Activated CD4-positive, alpha-beta T cell treated with anti-CD3 and anti-CD28 coated beads, Interleukin-2, Interleukin-4, amounts not matched to agents 100 ng/mL and 50 ng/mL, durations not matched to agents 16 hours and 8 hours (primary cell): ENCODE results near the gene RPRD1B.
A peak's percentile ranks its signal among the peaks of the same experiment; 100 is the strongest.
"Not testable (repeated sequence)": the region's sequence is repeated elsewhere in the genome, so short reads cannot be mapped to it uniquely, and the experiment has no call there.

ENCODE experiments used
- DNase-seq: peaks from one replicate; pipeline ENCODE4 v3.0.0-alpha.2; 2020; ENCODE audit warnings: low spot score

The RPRD1B gene

DNA sequence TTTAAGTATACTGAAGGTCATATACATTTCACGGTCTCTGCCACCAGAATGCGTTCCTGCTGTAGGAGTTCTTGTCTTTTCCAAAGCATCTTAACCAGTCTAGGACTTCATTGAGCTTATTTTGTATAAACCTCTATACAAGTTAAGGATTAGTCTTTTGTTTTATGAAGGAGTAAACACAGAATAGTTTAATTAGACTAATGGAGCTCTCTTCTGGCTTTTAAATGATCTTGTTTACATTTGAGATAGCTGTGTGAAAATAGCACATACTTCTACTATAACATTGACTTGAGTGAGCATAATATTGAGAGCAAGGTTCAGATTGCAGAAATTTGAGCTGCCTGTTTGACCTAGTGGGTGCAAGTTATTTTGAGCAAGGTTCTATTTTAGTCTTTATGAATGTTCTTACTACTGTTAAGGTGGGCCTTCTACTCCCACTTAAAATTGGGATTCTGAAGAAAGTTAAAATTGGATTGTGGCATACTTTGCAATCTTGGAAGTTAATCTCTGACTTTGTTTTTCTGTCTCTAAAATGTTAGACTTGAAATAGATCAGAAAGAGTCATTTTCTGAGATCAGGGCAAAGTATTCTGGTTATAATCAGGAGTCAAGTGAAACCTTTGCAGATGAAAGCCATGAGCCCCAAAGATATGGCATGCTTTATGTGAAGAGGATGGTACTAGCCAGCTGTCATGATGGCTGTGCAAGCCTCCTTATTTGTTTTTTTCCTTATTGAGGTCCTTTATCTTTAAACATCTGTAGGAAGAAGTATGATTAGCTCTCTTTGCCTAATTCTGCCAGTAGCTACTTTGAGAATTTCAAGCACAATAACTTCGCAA, 41.8 kb downstream of the RPRD1B start:
- no peak for DNase-seq

DNA sequence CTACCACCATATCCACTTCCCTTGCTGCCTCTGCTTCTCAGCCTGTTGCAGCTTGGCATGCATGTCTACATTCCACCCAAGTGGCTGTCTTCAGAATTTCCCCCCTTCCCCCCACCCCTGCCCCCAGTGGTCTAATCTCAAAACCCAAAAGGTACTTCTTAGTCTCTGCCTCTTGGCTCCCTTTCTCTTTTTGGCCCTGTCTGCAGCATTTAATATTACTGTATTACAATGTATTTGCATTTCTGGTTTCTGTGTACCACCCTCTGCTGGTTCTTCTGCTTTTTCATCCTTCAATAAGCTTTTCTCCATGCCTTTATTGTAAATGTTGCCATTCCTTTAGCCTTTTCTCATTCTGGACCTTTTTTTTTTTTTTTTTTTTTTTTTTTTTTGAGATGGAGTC, 43.0 kb downstream of the RPRD1B start:
- no peak for DNase-seq

DNA sequence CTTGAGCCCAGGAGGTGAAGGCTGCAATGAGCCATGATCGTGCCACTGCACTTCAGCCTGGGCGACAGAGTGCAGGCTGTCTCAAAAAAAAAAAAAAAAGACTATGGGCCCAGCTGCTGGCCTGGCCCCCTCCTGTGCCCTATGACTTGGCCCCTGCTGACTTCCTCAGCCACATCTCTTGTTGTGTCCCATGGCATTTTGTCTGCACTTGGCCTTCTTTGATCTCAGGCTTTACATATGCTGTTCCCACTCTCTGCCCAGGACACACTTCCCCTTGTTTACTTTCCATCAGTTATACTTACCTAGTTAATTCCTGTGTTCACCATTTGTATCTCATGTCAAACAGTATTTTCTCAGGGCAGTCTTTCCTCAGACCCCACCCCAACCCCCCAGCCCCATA, 44.5 kb downstream of the RPRD1B start:
- DNase-seq, result no peak

DNA sequence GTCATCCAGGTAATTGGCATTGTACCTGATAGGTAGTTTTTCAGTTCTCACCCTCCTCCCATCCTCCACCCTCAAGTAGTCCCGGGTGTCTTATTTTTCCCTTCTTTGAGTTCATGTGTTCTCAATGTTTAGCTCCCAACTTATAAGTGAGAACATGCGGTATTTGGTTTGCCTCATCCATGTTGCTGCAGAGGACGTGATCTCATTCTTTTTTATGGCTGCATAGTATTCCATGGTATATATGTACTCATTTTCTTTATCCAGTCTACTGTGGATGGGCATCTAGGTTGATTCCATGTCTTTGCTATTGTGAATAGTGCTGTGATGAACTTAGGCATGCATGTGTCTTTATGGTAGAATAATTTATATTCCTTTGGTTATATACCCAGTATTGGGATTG, 45.8 kb downstream of the RPRD1B start:
- no peak for DNase-seq

DNA sequence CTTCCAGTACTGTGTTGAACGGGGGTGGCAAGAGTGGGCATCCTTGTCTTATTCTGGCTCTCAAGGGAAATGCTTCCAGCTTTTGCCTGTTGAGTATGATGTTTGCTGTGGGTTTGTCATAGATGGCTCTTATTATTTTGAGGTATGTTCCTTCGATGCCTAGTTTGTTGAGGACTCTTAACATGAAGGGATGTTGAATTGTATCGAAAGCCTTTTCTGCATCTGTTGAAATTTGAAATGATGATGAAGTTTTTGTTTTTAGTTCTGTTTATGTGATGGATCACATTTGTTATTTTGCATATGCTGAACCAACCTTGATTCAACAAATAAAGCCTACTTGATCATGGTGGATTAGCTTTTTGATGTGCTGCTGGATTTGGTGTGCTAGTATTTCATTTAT, 48.0 kb downstream of the RPRD1B start:
- DNase-seq, result no peak

DNA sequence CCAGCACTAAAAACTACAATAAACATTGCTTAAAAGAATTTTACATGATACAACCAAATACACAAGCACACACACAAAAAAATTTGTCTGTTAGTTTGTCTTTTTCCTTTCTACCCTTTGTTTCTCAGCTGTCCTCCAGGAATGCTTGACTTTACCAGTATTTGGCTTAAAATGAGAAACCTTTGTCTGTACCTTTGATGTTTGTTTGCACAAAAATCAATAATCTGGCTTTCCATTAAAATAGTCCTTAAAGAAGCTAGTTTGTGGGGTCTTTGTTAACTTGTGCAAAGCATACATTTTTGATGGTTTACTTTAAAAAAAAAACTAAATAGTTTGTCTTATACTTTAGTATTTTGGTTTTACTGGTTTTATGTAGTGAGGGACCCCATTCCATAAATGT, 49.3 kb downstream of the RPRD1B start:
- no peak for DNase-seq

DNA sequence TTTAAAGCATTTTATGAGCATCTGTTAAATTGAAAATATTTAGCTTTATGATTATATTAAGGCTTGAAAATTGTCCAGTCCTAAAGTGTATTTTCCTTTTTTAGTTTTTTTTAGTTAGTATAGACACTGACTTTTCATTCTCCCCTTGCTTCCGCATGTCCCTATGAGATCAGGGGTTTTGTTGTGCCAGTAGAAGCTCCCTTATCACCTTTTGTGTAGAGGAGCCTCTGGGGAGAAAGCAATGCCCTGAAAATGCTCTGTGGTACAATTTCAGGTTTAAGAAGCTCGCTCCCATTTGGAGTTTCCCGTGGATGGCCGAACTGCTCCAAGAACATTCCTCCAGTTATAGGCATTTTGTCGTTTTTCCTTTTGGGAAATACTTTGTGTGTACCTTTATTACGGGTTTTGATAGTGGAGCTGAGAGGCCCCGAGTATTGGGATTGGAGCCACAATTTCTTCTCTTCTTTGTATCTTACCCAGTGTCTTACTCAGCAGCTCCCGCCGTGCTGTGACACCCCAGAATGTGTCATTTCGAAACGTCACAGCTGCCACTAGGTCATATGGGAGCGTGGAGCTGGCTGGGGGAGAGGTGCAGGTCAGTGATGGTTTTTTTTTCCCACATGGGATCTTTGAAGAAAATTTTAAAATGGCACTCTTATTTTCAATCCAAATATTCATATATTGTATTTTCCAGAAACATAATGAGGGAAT, 49.9 kb downstream of the RPRD1B start:
- DNase-seq, result no peak

DNA sequence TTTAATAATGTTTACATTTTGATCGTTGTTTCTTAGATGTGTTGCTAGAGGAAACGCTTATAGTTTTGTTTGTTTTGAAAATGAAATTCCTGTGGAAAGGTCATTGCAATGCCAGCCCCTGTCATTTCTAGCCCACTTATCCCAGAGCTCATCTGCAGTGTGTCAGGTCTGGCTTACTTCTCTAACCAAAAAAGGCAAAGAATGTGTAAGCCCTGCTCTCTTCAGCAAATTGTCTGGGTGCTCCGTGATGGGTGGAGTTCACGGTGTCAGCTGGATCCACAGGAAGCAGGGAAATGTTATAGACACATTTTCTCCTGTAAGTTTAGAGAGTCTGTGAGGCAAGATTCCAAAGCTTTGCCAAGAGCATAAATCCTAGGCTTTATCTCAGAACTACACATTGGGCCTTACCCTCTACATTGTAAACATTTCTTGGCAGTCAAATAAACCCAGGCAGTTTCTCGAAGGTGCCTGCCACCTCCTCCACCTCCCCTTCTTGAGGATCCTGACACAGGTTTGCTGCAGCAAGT, 50.9 kb downstream of the RPRD1B start:
- no peak for DNase-seq

DNA sequence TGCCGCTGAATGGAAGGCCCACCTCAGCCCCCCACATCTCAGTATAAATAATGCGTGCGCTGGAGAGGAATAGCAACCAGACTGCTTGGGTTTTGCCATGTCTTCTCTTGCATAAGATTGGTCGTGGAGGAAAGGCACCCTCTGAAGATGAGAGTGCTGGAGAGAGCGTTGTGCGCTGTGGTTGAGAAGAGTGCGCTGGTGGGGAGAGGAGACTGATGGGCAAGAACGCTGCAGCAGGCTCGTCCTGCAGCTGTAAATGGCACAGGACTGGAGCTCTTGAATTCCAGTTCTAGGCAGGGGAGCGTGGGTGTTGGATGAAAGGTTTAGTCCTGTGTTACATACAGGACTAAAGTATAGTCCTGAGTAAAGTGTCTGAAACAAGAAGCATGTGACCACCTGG, 51.5 kb downstream of the RPRD1B start:
- no peak for DNase-seq

DNA sequence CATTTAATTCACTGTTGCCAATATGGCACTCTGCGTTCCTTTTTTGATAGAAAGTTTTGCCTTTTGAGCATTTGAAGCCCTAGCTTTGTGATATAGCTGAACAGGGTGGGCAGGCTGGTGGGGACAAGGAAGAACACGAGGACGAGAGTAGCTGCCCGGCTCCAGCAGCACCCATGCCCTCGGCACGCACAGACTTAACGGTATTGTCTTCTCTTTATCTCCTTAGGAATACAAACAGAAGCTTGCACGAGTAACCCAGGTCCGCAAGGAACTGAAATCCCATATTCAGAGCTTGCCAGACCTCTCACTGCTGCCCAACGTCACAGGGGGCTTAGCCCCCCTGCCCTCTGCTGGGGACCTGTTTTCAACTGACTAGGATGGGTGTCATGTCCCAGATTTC, 56.0 kb downstream of the RPRD1B start:
- DNase-seq, result no peak

DNA sequence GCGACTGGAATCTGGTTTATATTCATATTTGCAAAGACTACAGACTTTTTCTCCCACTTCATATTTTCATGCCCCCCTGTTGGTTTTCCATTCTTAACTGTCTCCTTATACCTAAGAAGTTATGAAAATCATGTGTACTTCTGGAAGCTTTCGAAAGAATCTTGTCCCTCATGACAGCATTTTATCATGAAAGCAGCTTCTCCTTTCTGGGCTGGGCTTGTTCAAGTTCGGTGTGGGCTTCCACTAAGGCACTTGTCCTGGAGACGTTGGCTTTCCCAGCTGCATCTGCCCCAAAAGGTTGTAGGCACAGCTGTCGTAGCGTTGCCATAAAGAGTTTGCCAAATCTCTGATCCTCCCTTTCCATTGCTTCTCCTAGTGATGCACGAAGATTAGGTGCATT, 56.5 kb downstream of the RPRD1B start:
- DNase-seq, result no peak

DNA sequence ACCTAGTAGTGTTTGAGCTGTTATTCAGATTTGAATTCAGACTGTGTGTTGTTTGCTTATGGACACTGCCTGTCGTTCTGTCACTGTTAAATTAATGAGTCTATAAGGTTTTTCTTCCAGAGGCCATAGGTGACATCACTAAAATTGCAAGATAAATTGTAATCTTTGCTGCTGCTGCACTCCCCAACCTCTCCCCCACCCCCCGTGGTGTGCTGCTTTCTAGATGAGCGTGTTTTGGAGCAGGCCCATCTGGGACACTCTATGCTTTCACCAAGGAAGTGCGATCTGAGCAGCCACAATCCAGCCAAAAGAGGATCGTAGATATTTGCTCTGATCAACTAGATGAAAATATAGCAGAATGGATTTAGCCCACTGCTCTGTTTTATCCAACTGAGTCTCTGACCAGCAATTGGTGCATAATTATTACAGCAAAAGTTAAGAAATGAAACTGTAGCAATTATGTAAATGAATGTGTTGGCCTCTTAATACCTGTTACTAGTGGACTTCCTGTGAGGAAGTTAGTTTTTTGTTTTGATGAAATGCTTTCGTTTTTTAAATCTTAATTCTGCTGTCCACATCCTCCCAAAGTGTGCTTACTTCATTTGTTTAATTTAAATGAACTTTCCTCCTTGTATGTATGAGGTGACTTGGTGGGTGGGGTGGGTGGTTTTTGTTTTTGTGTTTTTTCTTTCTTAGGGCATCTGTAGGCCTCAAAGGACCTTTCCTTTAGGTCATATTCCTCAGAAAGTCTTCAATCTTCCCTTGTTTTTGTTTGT, 58.1 kb downstream of the RPRD1B start:
- no peak for DNase-seq

DNA sequence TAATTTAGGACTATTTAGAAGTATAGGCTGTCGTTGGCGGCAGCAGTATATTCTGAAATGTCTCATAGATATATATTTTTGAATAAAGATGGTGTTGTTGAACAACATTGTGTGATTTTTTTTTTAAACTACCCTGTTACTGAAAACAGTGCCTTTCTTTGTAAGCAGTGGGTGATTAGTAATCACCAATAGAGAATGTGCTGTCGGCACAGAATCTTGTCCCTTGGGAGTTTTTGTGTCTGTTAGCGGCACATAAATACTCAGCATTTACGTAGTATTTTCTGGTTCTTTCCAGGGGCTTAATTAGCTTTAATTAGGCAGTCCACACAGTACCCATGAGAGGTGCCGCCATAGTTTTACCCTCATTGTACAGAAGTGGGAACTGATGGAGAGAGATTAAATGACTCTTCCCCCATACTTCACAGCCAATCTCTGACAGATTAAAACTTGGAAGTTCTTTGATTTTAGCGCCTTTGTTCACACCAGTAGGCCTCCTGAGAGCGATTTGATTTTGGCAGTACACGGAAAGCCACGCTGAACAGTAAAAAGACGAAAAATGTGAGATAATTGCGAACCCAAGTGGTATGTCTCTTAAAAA, 58.8 kb downstream of the RPRD1B start:
- no peak for DNase-seq

DNA sequence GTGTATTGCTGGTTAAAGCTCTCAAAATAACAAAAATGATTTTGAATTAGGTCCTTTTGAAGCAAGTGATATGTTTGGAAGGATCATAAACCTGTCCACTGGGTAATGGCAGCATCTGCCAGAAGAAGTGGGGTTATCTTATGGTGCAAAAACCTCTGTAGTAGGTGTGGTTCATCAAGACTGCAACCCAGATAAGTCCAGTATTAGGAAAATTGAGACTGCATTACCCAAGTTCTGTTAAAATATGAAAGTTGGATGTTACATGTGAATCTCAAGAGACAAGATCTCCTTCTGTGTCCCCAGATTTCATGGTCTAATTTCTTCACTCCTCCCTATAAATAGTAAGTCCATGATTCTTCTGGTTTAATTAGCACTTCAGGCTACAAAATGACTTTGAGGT, 59.4 kb downstream of the RPRD1B start:
- DNase-seq, result no peak

DNA sequence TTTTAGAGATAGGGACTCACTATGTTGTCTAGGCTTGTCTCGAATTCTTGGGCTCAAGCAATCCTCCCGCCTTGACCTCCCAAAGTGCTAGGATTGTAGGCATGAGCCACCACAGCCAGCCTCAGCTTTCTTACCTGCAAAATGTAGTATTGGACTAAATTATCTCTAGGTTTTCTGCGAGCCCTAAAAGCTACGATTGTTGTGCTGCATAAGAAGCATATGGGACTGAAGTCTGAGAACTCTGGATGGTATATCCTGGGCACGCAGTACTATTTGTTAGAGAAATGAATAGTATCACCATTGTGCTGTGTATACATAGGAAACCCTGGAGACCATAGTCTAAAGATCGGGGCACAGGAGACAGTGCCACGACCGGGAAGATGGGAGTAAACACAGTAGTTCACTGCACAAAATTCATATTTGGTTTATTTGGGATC, 60.1 kb downstream of the RPRD1B start:
- DNase-seq, result no peak

DNA sequence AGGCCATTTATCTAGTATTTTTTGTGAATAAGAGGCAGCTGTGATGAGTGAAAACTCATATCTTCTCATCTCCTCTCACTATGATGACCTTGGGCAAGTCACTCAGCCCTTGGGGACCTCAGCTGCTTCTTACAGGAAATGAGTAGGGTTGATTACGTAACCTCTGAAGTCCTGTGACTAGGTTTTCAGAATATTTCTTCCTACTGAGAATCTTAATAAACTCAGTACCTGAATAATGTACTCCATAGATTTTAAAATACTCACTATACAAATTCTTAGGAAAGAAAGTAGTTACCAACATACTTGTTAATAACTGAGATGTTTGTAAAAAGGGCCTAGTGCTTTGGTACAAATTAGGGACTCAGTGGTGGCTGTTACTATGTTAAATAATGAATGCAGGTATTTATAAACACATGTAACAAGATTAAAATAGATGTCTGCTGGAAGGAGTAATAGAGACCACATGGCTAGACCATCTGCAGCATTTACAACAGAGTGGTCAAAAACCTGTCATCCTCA, 60.9 kb downstream of the RPRD1B start:
- peak; percentile 84 for DNase-seq

DNA sequence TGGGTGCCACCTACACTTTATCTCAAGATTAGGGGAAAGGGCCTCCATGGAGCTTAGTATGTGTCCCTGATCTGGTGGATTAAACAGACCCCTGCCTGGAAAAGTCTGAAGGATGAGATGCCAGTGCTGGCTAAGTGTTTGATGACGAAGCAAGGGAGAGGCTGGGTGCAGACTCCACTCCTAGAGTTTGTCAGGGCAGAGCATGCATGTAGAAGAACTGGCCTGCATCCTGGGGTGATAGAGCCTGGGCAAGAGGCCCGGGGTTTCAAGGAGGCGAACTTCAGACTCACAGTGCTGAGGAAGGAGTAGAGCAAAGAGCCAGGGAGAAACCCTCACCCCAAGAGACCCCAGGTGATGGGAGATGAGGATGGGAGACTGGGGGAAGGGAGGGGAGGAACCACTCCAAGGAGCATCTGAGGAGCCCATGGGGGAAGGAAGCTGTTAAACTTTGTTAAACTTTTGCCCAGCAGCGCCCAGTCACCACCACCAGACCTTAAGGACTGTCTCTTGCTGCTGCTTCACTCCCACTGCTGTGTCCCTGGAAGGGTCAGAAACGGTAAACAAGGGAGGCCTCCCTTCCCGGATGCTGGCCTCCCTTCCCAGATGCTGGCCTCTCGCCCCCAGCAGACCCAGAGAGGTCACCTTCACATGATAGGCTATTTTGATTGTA, 61.6 kb downstream of the RPRD1B start:
- no peak for DNase-seq

DNA sequence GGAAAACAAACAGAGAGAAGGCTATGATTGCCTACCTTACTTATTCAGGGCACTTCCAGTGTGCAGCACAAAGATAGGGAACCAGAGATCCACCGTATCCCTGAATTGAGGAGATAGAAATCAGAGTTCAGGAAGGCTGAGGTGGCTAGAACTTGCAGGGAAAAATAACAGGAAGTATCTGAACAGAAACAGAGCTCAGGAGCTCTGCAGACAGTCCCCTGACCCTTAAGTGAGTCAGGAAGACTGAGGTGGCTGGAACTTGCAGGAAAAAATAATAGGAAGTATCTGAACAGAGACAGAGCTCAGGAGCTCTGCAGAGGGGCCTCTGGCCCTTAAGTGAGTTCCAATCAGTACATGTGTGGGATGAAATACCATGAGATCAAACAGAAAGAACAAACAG, 65.4 kb downstream of the RPRD1B start:
- no peak for DNase-seq

DNA sequence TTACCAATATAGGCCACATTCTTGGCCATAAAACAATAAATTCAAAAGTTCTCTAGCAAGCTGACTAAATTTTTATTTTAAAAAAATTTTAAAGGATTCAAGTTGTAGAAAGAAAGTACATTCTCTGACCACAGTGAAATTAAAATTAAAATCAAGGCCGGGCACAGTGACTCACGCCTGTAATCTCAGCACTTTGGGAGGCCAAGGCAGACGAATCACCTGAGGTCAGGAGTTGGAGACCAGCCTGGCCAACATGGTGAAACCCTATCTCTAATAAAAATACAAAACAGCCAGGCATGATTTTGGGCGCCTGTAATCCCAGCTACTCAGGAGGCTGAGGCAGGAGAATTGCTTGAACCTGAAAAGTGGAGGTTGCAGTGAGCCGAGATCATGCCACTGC, 68.7 kb downstream of the RPRD1B start:
- DNase-seq, result not testable (repeated sequence)

DNA sequence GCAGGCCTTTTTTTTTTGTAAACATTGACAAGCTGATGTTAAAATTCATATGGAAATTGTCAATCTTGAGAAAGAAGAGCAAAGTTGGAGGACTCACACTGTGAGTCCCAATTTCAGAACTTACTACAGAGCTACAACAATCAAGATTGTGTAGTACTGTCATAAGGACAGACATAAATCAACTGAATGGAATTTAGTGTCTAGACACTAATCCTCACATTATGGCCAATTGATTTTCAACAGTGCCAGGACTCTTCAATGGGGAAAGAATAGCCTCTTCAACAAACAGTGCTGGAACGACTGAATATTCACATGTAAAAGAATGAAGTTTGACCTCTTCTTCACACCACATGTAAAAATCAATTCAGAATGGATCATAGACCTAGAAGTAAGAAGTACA, 70.7 kb downstream of the RPRD1B start:
- DNase-seq, result no peak

DNA sequence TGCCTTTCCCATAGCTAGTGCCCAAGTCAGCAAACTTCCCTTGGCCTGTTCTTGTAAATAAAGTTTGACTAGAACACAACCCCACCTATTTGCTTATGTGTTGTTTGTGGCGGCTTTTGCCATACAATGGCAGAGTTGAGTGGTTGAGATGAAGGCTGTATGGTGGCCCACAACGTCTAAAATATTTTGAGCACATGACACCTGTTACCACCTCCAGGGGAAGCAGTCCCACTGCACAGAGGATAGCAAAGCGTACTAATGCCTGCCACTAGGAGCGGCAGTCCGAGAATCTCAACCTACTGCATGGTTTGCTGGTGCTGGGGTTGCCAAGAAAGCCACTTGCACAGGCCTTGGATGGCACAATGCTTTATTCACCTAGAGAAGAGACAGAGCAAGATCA, 72.9 kb downstream of the RPRD1B start:
- no peak for DNase-seq
